CD4-positive, alpha-beta T cell treated with Interleukin-17A for 4 hours (primary cell): ENCODE data around the gene SEC14L1.
A peak's percentile ranks its signal among the peaks of the same experiment; 100 is the strongest.
"Not testable (repeated sequence)": the region's sequence is repeated elsewhere in the genome, so short reads cannot be mapped to it uniquely, and the experiment has no call there.

ENCODE experiments used
- DNase-seq: peaks from one replicate; pipeline ENCODE4 v3.0.0-alpha.2; 2020; ENCODE audit warnings: mixed read lengths

Gene SEC14L1

DNA sequence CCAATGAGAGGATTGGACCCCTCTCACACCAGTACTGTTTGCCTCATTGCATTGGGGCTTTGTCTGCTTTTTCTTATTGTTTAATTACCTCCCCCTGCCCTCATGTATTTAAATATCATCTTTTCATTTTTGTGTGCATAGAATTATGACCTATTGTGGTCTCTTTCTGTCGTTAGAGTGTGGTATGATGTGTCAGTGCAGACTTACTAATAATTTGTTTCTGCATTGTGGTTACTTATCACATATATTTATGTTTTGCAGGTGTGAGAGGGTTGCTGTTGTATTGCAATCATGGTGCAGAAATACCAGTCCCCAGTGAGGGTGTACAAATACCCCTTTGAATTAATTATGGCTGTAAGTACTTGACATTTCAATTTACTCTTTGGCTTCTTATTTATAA, 2.5 kb downstream of the SEC14L1 start:
- DNase-seq, result no peak

DNA sequence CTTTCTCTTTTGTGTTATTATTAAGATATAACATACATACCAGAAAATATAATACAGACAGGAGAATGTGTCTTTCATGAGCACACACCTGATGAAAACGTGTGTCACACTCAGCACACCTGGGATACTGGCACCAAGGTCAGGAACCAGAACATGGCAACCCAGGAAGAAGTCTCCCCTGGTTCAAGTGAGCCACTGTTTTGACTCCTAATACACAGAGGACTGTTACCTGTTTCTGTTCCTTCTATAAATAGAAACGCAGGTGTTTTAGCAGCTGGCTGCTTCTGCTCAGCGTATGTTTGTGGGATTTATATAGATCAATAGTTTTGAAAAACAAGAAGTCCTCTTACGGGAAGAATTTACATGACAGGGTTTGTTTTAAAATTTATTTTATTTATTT, 3.5 kb downstream of the SEC14L1 start:
- DNase-seq, result no peak

- no peak for DNase-seq
Measured at GRCh38 chr17:77145224-77145611, 4.4 kb downstream of the SEC14L1 start.

DNA sequence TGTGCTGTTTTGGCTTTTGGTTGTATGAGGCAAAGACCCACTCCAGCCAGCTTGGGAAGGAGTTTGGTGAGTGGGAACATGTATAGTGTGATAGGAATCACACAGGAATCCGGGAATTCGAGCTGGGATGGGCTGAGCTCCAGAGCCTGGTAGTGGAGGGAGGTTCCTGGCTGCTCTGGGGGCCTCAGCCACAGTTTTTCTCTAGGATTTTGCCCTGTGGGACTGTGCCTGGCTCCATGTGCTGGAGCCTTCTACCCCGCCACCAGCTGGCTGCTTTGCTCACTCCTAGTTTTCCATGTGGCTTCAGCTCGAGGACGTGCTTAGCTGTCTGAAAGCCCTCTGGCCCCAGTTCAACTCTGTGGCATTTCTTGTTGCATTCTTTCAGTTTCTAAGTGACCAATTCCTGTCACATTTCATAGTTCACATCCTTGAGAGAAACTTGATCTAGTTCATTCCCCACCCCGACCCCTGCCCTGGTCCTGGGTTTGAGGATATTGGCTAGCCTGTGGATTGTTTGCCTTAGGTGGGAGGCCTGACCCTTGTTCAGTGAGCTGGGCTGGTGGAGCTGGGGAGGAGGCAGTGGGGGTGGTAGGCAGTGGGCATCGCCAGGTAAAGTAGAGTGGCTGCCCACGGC, 5.0 kb downstream of the SEC14L1 start:
- no peak for DNase-seq

- no peak for DNase-seq
Measured at GRCh38 chr17:77146246-77146632, 5.5 kb downstream of the SEC14L1 start.

DNA sequence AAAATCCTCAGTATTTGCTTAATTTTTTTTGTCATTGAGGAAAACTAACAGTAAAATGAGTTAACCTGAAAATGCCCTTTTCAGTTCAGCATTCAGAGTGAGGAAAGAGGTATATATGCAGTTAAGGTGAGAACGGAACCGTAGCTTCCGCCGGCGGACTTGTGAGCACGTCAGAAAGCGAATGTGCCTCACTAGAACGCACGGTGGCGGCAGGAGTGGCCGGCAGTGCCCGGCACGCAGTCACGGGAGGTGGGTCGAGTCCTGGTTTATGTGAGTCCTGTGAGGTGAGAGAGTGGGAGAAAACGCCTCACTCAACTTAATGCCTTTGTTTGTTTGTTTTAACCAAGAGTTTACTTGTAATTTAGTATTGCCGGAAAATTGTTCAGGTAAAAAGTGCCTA, 6.1 kb downstream of the SEC14L1 start:
- peak; percentile 15 for DNase-seq

GRCh38 chr17:77147357-77147801, 6.6 kb downstream of the SEC14L1 start:
- DNase-seq, result no peak

GRCh38 chr17:77148077-77148939, 7.5 kb downstream of the SEC14L1 start:
- no peak for DNase-seq

GRCh38 chr17:77148940-77149510, 8.3 kb downstream of the SEC14L1 start:
- DNase-seq, result no peak

- DNase-seq, result no peak
Measured at GRCh38 chr17:77150196-77150595, 9.4 kb downstream of the SEC14L1 start.

DNA sequence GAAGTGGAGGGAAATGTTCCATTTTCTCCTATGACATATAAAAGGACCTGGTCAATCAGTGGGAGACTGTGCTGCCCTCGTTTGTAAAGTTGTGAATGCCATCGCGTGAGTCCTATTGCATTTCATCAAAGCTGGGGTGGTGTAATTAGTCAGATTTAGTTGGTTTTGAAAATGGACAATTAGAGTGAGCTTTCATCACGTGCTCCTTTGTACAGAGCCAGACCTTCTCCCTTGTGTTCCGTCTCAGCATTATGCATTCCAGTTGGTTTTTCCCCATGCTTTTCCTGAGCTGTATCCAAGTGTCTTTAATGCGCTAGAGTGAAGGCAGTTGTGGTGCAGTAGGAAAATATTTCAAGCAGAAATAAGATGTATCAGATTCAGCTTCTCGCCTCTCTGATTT, 10.4 kb downstream of the SEC14L1 start:
- no peak for DNase-seq

DNA sequence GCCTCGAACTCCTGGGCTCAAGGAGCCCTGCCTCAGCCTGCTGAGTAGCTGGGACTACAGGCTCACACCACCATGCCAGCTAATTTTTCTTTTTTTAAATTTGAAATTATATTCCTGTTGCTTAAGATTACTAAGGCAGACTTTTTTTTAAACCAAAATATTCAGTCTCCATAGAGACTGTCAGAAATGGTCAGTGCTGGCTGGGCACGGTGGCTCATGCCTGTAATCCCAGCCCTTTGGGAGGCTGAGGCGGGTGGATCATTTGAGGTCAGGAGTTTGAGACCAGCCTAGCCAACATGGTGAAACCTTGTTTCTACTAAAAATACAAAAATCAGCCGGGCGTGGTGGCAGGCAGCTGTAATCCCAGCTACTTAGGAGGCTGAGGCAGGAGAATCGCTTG, 11.3 kb downstream of the SEC14L1 start:
- not testable (repeated sequence) for DNase-seq

DNA sequence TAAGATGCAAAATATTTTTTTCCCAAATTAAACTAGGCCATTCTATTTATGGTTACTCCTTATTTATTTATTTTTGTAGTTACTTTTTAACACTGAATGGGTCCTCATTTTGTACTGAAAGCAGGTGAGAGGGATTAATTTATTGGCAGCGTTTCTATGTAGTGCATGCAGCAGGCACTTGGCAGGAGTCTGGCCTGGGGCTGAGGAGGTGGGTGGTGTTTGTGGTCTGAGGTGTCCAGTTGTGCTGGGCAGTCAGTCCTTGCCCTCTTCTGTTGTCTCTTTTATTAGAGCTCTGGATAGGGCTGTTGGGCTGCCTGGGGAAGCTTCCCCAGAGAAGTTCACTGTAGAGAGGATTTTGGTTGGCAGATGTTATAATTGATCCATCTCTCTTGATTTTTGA, 12.7 kb downstream of the SEC14L1 start:
- no peak for DNase-seq

DNA sequence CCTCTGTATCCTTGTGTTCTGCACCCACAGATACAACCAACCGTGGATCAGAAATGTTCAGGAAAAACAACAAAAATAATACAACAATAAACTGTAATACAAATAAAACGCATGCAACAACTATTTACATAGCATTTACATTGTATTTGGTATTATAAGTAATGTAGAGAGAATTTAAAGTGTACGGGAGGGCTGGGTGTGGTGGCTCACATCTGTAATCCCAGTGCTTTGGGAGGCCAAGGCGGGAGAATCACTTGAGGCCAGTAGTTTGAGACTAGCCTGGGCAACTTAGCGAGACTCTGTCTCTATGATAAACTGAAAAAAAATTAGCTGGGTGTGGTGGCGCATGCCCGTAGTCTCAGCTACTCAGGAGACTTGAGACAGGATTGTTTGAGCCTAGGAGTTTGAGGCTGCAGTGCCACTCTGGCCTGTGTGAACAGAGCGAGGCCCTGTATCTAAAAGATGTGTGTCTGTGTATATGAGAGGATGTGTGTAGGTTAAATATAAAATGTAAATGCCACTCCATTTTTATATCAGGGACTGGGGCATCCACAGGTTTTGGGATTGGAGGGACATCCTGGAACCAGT, 13.3 kb downstream of the SEC14L1 start:
- DNase-seq, result no peak

- DNase-seq, result no peak
Measured at GRCh38 chr17:77155125-77155524, 14.4 kb downstream of the SEC14L1 start.

DNA sequence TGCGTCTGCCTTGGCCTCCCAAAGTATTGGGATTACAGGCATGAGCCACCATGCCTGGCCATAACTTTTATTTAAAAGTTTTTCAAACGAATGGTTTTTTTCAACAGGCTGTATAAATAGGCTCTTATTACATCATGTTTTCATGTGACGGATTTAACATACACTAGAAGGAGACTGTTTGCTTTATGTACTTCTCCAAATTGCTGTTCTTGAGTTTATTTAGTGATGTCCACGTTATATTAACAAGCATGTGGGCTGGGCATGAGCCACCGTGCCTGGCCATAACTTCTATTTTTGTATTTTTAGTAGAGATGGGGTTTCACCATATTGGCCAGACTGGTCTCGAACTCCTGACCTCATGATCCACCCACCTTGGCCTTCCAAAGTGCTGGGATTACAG, 17.0 kb downstream of the SEC14L1 start:
- DNase-seq, result not testable (repeated sequence)

- no peak for DNase-seq
Measured at GRCh38 chr17:77160091-77160874, 19.5 kb downstream of the SEC14L1 start.

GRCh38 chr17:77160875-77161530, 20.2 kb downstream of the SEC14L1 start:
- no peak for DNase-seq

- DNase-seq, result no peak
Measured at GRCh38 chr17:77161953-77162352, 21.2 kb downstream of the SEC14L1 start.

GRCh38 chr17:77163001-77163400, 22.2 kb downstream of the SEC14L1 start:
- no peak for DNase-seq

- no peak for DNase-seq
Measured at GRCh38 chr17:77163511-77164280, 22.9 kb downstream of the SEC14L1 start.
